HepG2 (cell line): Measurements from ENCODE around the gene MAGI1. TPM values are rescaled to one million over a fixed set of nuclear protein-coding genes. Genes with fewer than 3 reads are reported as not detected.

Experiments
- ATAC-seq: fragments of 200-7000 bp; cut with Tn5 transposase; 3 replicates; pipeline ENCODE4 v1.9.1; 2020; ENCODE audit warnings: mild to moderate bottlenecking, moderate library complexity
- BruUV-seq: library from RNA; stranded (reverse); fragments of 400-500 nt; replicated peaks from 2 replicates; lab custom pipeline; 2021; lab: Mats Ljungman, UMichigan
- CTCF ChIA-PET: fragments of 300-600 bp; formaldehyde crosslinking; extraction: SDS; loops from one replicate; lab custom pipeline; 2021; ENCODE audit warnings: low total read pairs, inconsistent platforms, low intra/inter-chr PET ratio; lab: Yijun Ruan, JAX
- POLR2A ChIA-PET: fragments of 350-600 bp; sonication (Branson Sonifier 250); formaldehyde crosslinking; loops from one replicate; lab custom pipeline; 2020; ENCODE audit warnings: antibody characterized with exemption, inconsistent platforms; lab: Yijun Ruan, JAX
- DNase-seq: peaks from one replicate; pipeline ENCODE4 v3.0.0-alpha.2; 2015; ENCODE audit warnings: low spot score
- FAIRE-seq: peaks from 3 replicates; lab custom pipeline; 2011; peaks lifted over from hg19 to GRCh38; lab: Jason Lieb, UNC
- H2AFZ ChIP-seq: one replicate; pipeline ENCODE4 v1.6.1; 2011; ENCODE audit warnings: low read length, inconsistent platforms
- H3K27ac ChIP-seq: fragments of 300-600 bp; 3 replicates; pipeline ENCODE4 v1.8.0; 2011; ENCODE audit warnings: mixed run types, mild to moderate bottlenecking, mixed read lengths, low read length, inconsistent platforms; ENCODE audit not compliant: insufficient read depth; ENCODE audit errors: extremely low read length
- H3K27me3 ChIP-seq, 2 experiments: fragments of 200-600 bp in 1 of 2; 2 replicates in 1 of 2; 3 replicates in 1 of 2; pipeline versions ENCODE4 v1.6.0 to v1.8.0; 2011; ENCODE audit warnings: low read length in 2 of 2, mild to moderate bottlenecking in 2 of 2, moderate library complexity in 2 of 2, inconsistent platforms in 1 of 2; ENCODE audit not compliant: insufficient read depth in 2 of 2, control insufficient read depth in 1 of 2
- H3K36me3 ChIP-seq, 2 experiments: fragments of 200-600 bp in 1 of 2; replicated peaks in 1 of 2; 2 replicates in 1 of 2; 3 replicates in 1 of 2; pipeline versions ENCODE4 v1.5.1 to v1.8.0; 2011; ENCODE audit warnings: low read length in 2 of 2, inconsistent platforms in 1 of 2; ENCODE audit not compliant: insufficient read depth in 2 of 2, control insufficient read depth in 1 of 2
- H3K4me1 ChIP-seq: 2 replicates; pipeline ENCODE4 v1.5.1; 2012; ENCODE audit warnings: low read length, inconsistent platforms; ENCODE audit not compliant: insufficient read depth
- H3K4me2 ChIP-seq: 2 replicates; pipeline ENCODE4 v1.6.0; 2011; ENCODE audit warnings: low read depth, low read length, inconsistent platforms
- H3K4me3 ChIP-seq, 3 experiments: fragments of 200-600 bp in 1 of 3; sonication (generic), shearing (Covaris generic) in 1 of 3; replicated peaks in 1 of 3; 2 replicates each; pipeline ENCODE4 v1.5.1; 2011 to 2016; ENCODE audit warnings: low read length in 3 of 3, inconsistent platforms in 2 of 3, low read depth in 2 of 3, mild to moderate bottlenecking in 2 of 3, control low read depth in 1 of 3, mixed read lengths in 1 of 3; ENCODE audit not compliant: insufficient read depth in 1 of 3
- H3K79me2 ChIP-seq: one replicate; pipeline ENCODE4 v1.6.1; 2011; ENCODE audit warnings: low read length, inconsistent platforms; ENCODE audit not compliant: insufficient read depth
- H3K9ac ChIP-seq: 2 replicates; pipeline ENCODE4 v1.6.0; 2011; ENCODE audit warnings: mild to moderate bottlenecking, low read depth, low read length, inconsistent platforms; ENCODE audit not compliant: insufficient read depth
- H3K9me3 ChIP-seq: 2 replicates; pipeline ENCODE4 v1.5.1; 2012; ENCODE audit warnings: mild to moderate bottlenecking, low read length
- H4K20me1 ChIP-seq: 2 replicates; pipeline ENCODE4 v1.6.0; 2011; ENCODE audit warnings: inconsistent platforms, mild to moderate bottlenecking, low read length, moderate library complexity; ENCODE audit not compliant: insufficient read depth
- CHCHD3 ChIP-seq: sonication (generic); formaldehyde crosslinking; IDR thresholded peaks from 2 replicates; pipeline ENCODE4 v1.8.0; 2022; ENCODE audit warnings: mild to moderate bottlenecking, missing genetic modification reagents, moderate library complexity
- DMAP1 ChIP-seq: IDR thresholded peaks from 2 replicates; pipeline ENCODE4 v1.6.1; 2016
- DNMT1 ChIP-seq: sonication (generic); formaldehyde crosslinking; IDR thresholded peaks from 2 replicates; pipeline ENCODE4 v1.5.1; 2020; ENCODE audit warnings: mild to moderate bottlenecking, missing genetic modification reagents
- ELF1 ChIP-seq: sonication (generic); formaldehyde crosslinking; IDR thresholded peaks from 2 replicates; pipeline ENCODE4 v1.4.0; 2020; ENCODE audit warnings: missing genetic modification reagents
- GPN1 ChIP-seq: sonication (generic); formaldehyde crosslinking; IDR thresholded peaks from 2 replicates; pipeline ENCODE4 v1.5.1; 2020; ENCODE audit warnings: missing genetic modification reagents, borderline replicate concordance
- IRX3 ChIP-seq: sonication (generic); formaldehyde crosslinking; IDR thresholded peaks from 2 replicates; pipeline ENCODE4 v1.8.1; 2023; ENCODE audit warnings: mild to moderate bottlenecking, low read depth, missing genetic modification reagents, borderline replicate concordance
- KLF13 ChIP-seq: sonication (generic); formaldehyde crosslinking; IDR thresholded peaks from 2 replicates; pipeline ENCODE4 v1.4.0; 2020; ENCODE audit warnings: mild to moderate bottlenecking, missing genetic modification reagents
- ONECUT2 ChIP-seq: sonication (generic); formaldehyde crosslinking; IDR thresholded peaks from 2 replicates; pipeline ENCODE4 v1.4.0; 2020; ENCODE audit warnings: missing genetic modification reagents
- SOX6 ChIP-seq, 2 experiments: fragments of 450-650 bp in 1 of 2; sonication (generic) in 1 of 2; formaldehyde crosslinking in 1 of 2; IDR thresholded peaks; 2 replicates each; pipeline versions ENCODE4 v1.4.0 to v1.6.1; 2017 to 2020; ENCODE audit warnings: antibody characterized with exemption in 1 of 2, mild to moderate bottlenecking in 1 of 2, missing genetic modification reagents in 1 of 2
- SP4 ChIP-seq: sonication (generic); formaldehyde crosslinking; IDR thresholded peaks from 2 replicates; pipeline ENCODE4 v1.8.1; 2023; ENCODE audit warnings: mild to moderate bottlenecking, missing genetic modification reagents
- TP53 ChIP-seq: sonication (generic); formaldehyde crosslinking; conservative IDR thresholded peaks from 2 replicates; pipeline ENCODE4 v1.4.0; 2020; ENCODE audit warnings: missing genetic modification reagents
- ZKSCAN1 ChIP-seq: fragments of 150-350 bp; IDR thresholded peaks from 2 replicates; pipeline ENCODE4 v1.6.1; 2014; ENCODE audit warnings: low read length
- ZNF10 ChIP-seq: sonication (generic); formaldehyde crosslinking; IDR thresholded peaks from 2 replicates; pipeline ENCODE4 v1.4.0; 2020; ENCODE audit warnings: mild to moderate bottlenecking, low read depth, missing genetic modification reagents, borderline replicate concordance
- ZNF232 ChIP-seq: sonication (generic); formaldehyde crosslinking; IDR thresholded peaks from 2 replicates; pipeline ENCODE4 v1.4.0; 2020; ENCODE audit warnings: missing genetic modification reagents, borderline replicate concordance
- ZNF251 ChIP-seq: sonication (generic); formaldehyde crosslinking; IDR thresholded peaks from 2 replicates; pipeline ENCODE4 v1.9.0; 2021; ENCODE audit warnings: mild to moderate bottlenecking, missing genetic modification reagents
- ZNF34 ChIP-seq: sonication (generic); formaldehyde crosslinking; IDR thresholded peaks from 2 replicates; pipeline ENCODE4 v1.4.0; 2020; ENCODE audit warnings: mild to moderate bottlenecking, missing genetic modification reagents, borderline replicate concordance
- WGBS: methylation state at CpG from one replicate; pipeline ENCODE4 v1.1.6; 2017; ENCODE audit warnings: low lambda C conversion rate; 5-methylcytosine and 5-hydroxymethylcytosine counted together
- in situ Hi-C: cut with HindIII; loops from 2 replicates; pipeline ENCODE4 v1.10.0; 2017; ENCODE audit warnings: low pct_unique_long_range_greater_than_20kb; ENCODE audit not compliant: extremely low pct_ligation_motif_present
- intact Hi-C: fragments of 100-400 bp; cut with micrococcal nuclease; formaldehyde crosslinking; loops from one replicate; pipeline ENCODE4 v1.10.0; 2022; ENCODE audit not compliant: unreplicated experiment
- polyA plus RNA-seq, 8 experiments: library from polyadenylated mRNA; depleted of rRNA in 3 of 8; stranded (reverse) in 7 of 8; unstranded in 1 of 8; fragments of >200 nt; fragmentation: Illumina TruSeq in 4 of 8; extraction: Trizol in 4 of 8; gene quantifications; 2 replicates each; pipeline versions ENCODE4 v1.2.1 to v1.2.3, GENCODE V29; 2011 to 2016; ENCODE audit warnings: low read depth in 4 of 8, missing spikeins in 1 of 8, mixed read lengths in 1 of 8; ENCODE audit not compliant: insufficient read depth in 1 of 8
- total RNA-seq, 5 experiments: library from RNA; depleted of rRNA; stranded (reverse); fragments of >200 nt; fragmentation: Illumina TruSeq; extraction: Trizol; gene quantifications; 2 replicates each; pipeline ENCODE4 v1.2.3, GENCODE V29; 2016; ENCODE audit warnings: low read depth in 1 of 5
- TF ChIP-seq, protein P1 (sequence below): conservative IDR thresholded peaks from 2 replicates; pipeline ENCODE4 v1.6.1; 2018; ENCODE audit warnings: missing genetic modification reagents

The MAGI1 gene
- total and polyA plus RNA-seq, 2 of the 13 experiments (the other 11 are each of a cell fraction or from before 2014, with no cell fraction given): 22.2 to 26.0 TPM

GRCh38 chr3:65877160-65877559 is 161.6 kb downstream of the MAGI1 start:
- intact Hi-C loops (no loop called here), in situ Hi-C loops (no loop called here)
- H4K20me1 ChIP-seq: peaks cover 41% of the 10 kb centered on the region
- ChIA-PET CTCF (no interaction called here), POLR2A (no interaction called here)
- no peak overlapping the region for H2AFZ ChIP-seq
- H3K27ac ChIP-seq: no peak overlapping the region
- WGBS: 100% methylated on average over 2 of the region's 2 CpGs
- peaks cover 52% of the 10 kb centered on the region for H3K4me1 ChIP-seq
- no TSS peak for BruUV-seq
- FAIRE-seq (no peak), DNase-seq (no peak), ATAC-seq (no peak)
- no peaks in the 10 kb centered on the region for H3K36me3 ChIP-seq
- H3K4me2 ChIP-seq: no peak overlapping the region
- no peak for TF ChIP-seq KLF13
- no peak for TF ChIP-seq ZNF251
- TF ChIP-seq TP53: no peak
- no peak for TF ChIP-seq DMAP1
- TF ChIP-seq GPN1: no peak
- no peak for TF ChIP-seq SP4
- no peak for TF ChIP-seq ZNF232 (CRISPR knock-in tag)
- TF ChIP-seq ELF1 (CRISPR knock-in tag): no peak
- no peak for TF ChIP-seq ZNF10 (CRISPR knock-in tag)
- TF ChIP-seq IRX3 (CRISPR knock-in tag): no peak
- no peak for TF ChIP-seq ZNF34 (CRISPR knock-in tag)
- TF ChIP-seq CHCHD3: no peak
- TF ChIP-seq DNMT1 (CRISPR knock-in tag): no peak
- no peak for TF ChIP-seq ZKSCAN1
- TF ChIP-seq, protein P1, sequence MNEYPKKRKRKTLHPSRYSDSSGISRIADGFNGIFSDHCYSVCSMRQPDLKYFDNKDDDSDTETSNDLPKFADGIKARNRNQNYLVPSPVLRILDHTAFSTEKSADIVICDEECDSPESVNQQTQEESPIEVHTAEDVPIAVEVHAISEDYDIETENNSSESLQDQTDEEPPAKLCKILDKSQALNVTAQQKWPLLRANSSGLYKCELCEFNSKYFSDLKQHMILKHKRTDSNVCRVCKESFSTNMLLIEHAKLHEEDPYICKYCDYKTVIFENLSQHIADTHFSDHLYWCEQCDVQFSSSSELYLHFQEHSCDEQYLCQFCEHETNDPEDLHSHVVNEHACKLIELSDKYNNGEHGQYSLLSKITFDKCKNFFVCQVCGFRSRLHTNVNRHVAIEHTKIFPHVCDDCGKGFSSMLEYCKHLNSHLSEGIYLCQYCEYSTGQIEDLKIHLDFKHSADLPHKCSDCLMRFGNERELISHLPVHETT (CRISPR knock-in tag): no peak
- no peak for TF ChIP-seq ONECUT2 (CRISPR knock-in tag)
- no peak for TF ChIP-seq SOX6 (IDR thresholded peaks at IDR 0.05)
- no peak for TF ChIP-seq SOX6 (CRISPR knock-in tag; IDR thresholded peaks at IDR 0.05)
- H3K27me3 ChIP-seq: no peaks in the 10 kb centered on the region
- H3K4me3 ChIP-seq: no peak overlapping the region
- H3K9ac ChIP-seq: no peak overlapping the region
- H3K9me3 ChIP-seq: no peaks in the 10 kb centered on the region
- peaks cover 74% of the 10 kb centered on the region for H3K79me2 ChIP-seq
